MM.1S (cell line): ENCODE results near the gene TTL.

ENCODE experiments used
- DNase-seq: peaks from one replicate; pipeline ENCODE4 v3.0.0-alpha.2; 2015
- H2AFZ ChIP-seq: fragments of 300-600 bp; sonication (generic); 2 replicates; pipeline ENCODE4 v1.6.0; 2016; ENCODE audit warnings: antibody characterized with exemption, low read length
- H3F3A ChIP-seq: fragments of 300-600 bp; sonication (generic); 2 replicates; pipeline ENCODE4 v1.6.1; 2016; ENCODE audit warnings: mild to moderate bottlenecking, antibody characterized with exemption, low read length, moderate library complexity, mixed read lengths; ENCODE audit not compliant: insufficient read depth
- H3K27ac ChIP-seq: fragments of 300-600 bp; sonication (generic); 2 replicates; pipeline ENCODE4 v1.5.1; 2016; ENCODE audit warnings: mild to moderate bottlenecking, low read length
- H3K27me3 ChIP-seq: fragments of 300-600 bp; sonication (generic); replicated peaks from 2 replicates; pipeline ENCODE4 v1.6.0; 2016; ENCODE audit warnings: low read length; ENCODE audit not compliant: insufficient read depth
- H3K36me3 ChIP-seq: fragments of 300-600 bp; sonication (generic); replicated peaks from 2 replicates; pipeline ENCODE4 v1.6.1; 2016; ENCODE audit warnings: mild to moderate bottlenecking, low read length, mixed read lengths; ENCODE audit not compliant: insufficient read depth
- H3K4me1 ChIP-seq: fragments of 300-600 bp; sonication (generic); 2 replicates; pipeline ENCODE4 v1.6.1; 2016; ENCODE audit warnings: low read length, mixed read lengths
- H3K4me2 ChIP-seq: fragments of 300-600 bp; sonication (generic); 2 replicates; pipeline ENCODE4 v1.6.0; 2016; ENCODE audit warnings: low read depth, low read length
- H3K4me3 ChIP-seq: fragments of 300-600 bp; sonication (generic); 2 replicates; pipeline ENCODE4 v1.5.1; 2016; ENCODE audit warnings: low read length, mixed read lengths
- H3K79me2 ChIP-seq: fragments of 300-600 bp; sonication (generic); 2 replicates; pipeline ENCODE4 v1.6.1; 2016; ENCODE audit warnings: mixed run types, low read length, mixed read lengths
- H3K9ac ChIP-seq: fragments of 300-600 bp; sonication (generic); 2 replicates; pipeline ENCODE4 v1.6.1; 2016; ENCODE audit warnings: low read length, mixed read lengths
- H3K9me2 ChIP-seq: fragments of 300-600 bp; sonication (generic); replicated peaks from 2 replicates; pipeline ENCODE4 v1.6.1; 2016; ENCODE audit warnings: mild to moderate bottlenecking, low read length, mixed read lengths; ENCODE audit not compliant: insufficient read depth
- H3K9me3 ChIP-seq: fragments of 300-600 bp; sonication (generic); replicated peaks from 2 replicates; pipeline ENCODE4 v1.6.1; 2016; ENCODE audit warnings: mild to moderate bottlenecking, low read length, mixed read lengths; ENCODE audit not compliant: insufficient read depth
- H4K20me1 ChIP-seq: fragments of 300-600 bp; sonication (generic); 2 replicates; pipeline ENCODE4 v1.6.1; 2016; ENCODE audit warnings: mild to moderate bottlenecking, low read length, moderate library complexity, mixed read lengths; ENCODE audit not compliant: insufficient read depth
- CTCF ChIP-seq: fragments of 300-600 bp; sonication (generic); IDR thresholded peaks from 2 replicates; pipeline ENCODE4 v1.5.1; 2016; ENCODE audit warnings: antibody characterized with exemption, low read length, mixed read lengths
- EZH2 ChIP-seq: fragments of 300-600 bp; sonication (generic); optimal IDR thresholded peaks from 2 replicates; pipeline ENCODE3; 2017; ENCODE audit warnings: low read depth, mild to moderate bottlenecking, antibody characterized with exemption, low read length, mixed read lengths
- EZH2phosphoT487 ChIP-seq: fragments of 300-600 bp; sonication (generic); IDR thresholded peaks from 2 replicates; pipeline ENCODE4 v1.6.1; 2018; ENCODE audit warnings: antibody characterized with exemption, low read length

TTL gene

GRCh38 chr2:112585400-112585799 is 103.4 kb downstream of the TTL start:
- Histone ChIP-seq H3K4me1 (peaks cover 12% of the 10 kb centered on the region), H3K27ac (peak overlapping the region; percentile 99; the same call in 1 of the 2 replicates), H3K27me3 (no peaks in the 10 kb centered on the region), H3K9ac (0 out of 2 replicates have a peak overlapping the region, but pooled peaks have one; percentile 79), H3K4me3 (peak overlapping the region; percentile 91), H3K9me2 (no peaks in the 10 kb centered on the region), H2AFZ (peak overlapping the region; percentile 76; the same call in 1 of the 2 replicates), H3K9me3 (no peaks in the 10 kb centered on the region), H3K4me2 (peak overlapping the region; percentile 80), H4K20me1 (no peaks in the 10 kb centered on the region), H3K79me2 (peaks cover 19% of the 10 kb centered on the region), H3F3A (peaks cover 26% of the 10 kb centered on the region), H3K36me3 (no peaks in the 10 kb centered on the region)
- DNase-seq: no peak
- TF ChIP-seq CTCF (no peak), EZH2phosphoT487 (no peak), EZH2 (no peak)

GRCh38 chr2:112585873-112586464 is 104.0 kb downstream of the TTL start:
- Histone ChIP-seq H3K4me3 (no peak overlapping the region), H3K27me3 (no peaks in the 10 kb centered on the region), H3K9ac (no peak overlapping the region), H3F3A (peaks cover 26% of the 10 kb centered on the region), H3K9me2 (no peaks in the 10 kb centered on the region), H3K27ac (no peak overlapping the region), H3K79me2 (peaks cover 19% of the 10 kb centered on the region), H4K20me1 (no peaks in the 10 kb centered on the region), H2AFZ (no peak overlapping the region), H3K9me3 (no peaks in the 10 kb centered on the region), H3K36me3 (no peaks in the 10 kb centered on the region), H3K4me1 (peaks cover 12% of the 10 kb centered on the region), H3K4me2 (no peak overlapping the region)
- DNase-seq: no peak
- TF ChIP-seq EZH2 (no peak), EZH2phosphoT487 (no peak), CTCF (no peak)

- H3K27me3 ChIP-seq: no peaks in the 10 kb centered on the region
- H3F3A ChIP-seq: peaks cover 14% of the 10 kb centered on the region
- no peak overlapping the region for H3K9ac ChIP-seq
- 0 out of 2 replicates have a peak, but pooled peaks cover 3% of the 10 kb centered on the region for H3K4me1 ChIP-seq
- no peak for TF ChIP-seq CTCF
- TF ChIP-seq EZH2: no peak
- TF ChIP-seq EZH2phosphoT487: no peak
- no peaks in the 10 kb centered on the region for H3K36me3 ChIP-seq
- no peaks in the 10 kb centered on the region for H4K20me1 ChIP-seq
- DNase-seq: no peak
- peaks cover 11% of the 10 kb centered on the region for H3K79me2 ChIP-seq
- no peak overlapping the region for H3K27ac ChIP-seq
- no peak overlapping the region for H2AFZ ChIP-seq
- no peaks in the 10 kb centered on the region for H3K9me3 ChIP-seq
- no peaks in the 10 kb centered on the region for H3K9me2 ChIP-seq
- no peak overlapping the region for H3K4me2 ChIP-seq
- H3K4me3 ChIP-seq: no peak overlapping the region
Observed at GRCh38 chr2:112588611-112589045, 106.7 kb downstream of the TTL start.
